Ovary (tissue), 3 donors: ENCODE measurements around the gene VCL.

Experiments used
- CTCF ChIP-seq, 3 donors: fragments of 450-650 bp in 2 of 3; fragments of 200-600 bp in 1 of 3; IDR thresholded peaks; one replicate each; pipeline versions ENCODE4 v1.5.1 to v1.8.0; 2016 to 2022; ENCODE audit warnings: antibody characterized with exemption in 3 of 3, mild to moderate bottlenecking in 1 of 3
- EP300 ChIP-seq: sonication (generic); formaldehyde crosslinking; IDR thresholded peaks from one replicate; pipeline ENCODE4 v1.6.1; 2017; ENCODE audit warnings: antibody characterized with exemption
- POLR2A ChIP-seq: fragments of 450-650 bp; IDR thresholded peaks from one replicate; pipeline ENCODE4 v1.6.1; 2017; ENCODE audit warnings: antibody characterized with exemption, mild to moderate bottlenecking, moderate library complexity
- donor health status: DM: no; HTN: no; CAD: no.

- TF ChIP-seq EP300 (no peak), POLR2A (no peak), CTCF (IDR thresholded peaks at IDR 0.05) (no peak)
These were observed 154.2 kb downstream of the VCL start for GRCh38 chr10:74151879-74152722.
